Gastrocnemius medialis (tissue), 4 donors: ENCODE data around the gene TRIM48.

Experiments
- CTCF ChIP-seq, 5 experiments: fragments of 450-650 bp in 3 of 5; fragments of 200-600 bp in 2 of 5; sonication (generic) in 2 of 5; IDR thresholded peaks in 4 of 5; conservative IDR thresholded peaks in 1 of 5; 1 replicate in 4 of 5; 2 replicates in 1 of 5; pipeline ENCODE4 v1.5.1; 2016 to 2019; ENCODE audit warnings: antibody characterized with exemption in 5 of 5, mild to moderate bottlenecking in 3 of 5, moderate library complexity in 3 of 5
- POLR2A ChIP-seq, 2 donors: fragments of 450-650 bp; IDR thresholded peaks; one replicate each; pipeline ENCODE4 v1.6.1; 2017; ENCODE audit warnings: antibody characterized with exemption in 2 of 2, mild to moderate bottlenecking in 2 of 2, moderate library complexity in 2 of 2

- TF ChIP-seq CTCF (IDR thresholded peaks at IDR 0.05 in 4 of 5, conservative IDR thresholded peaks at IDR 0.05 in 1 of 5) (no peak), POLR2A (IDR thresholded peaks at IDR 0.05) (no peak)
Observed at GRCh38 chr11:55263081-55263480, 1.1 kb downstream of the TRIM48 start.
